MM.1S (cell line): ENCODE results near the gene CAPN11.

ENCODE experiments used
- CTCF ChIP-seq: fragments of 300-600 bp; sonication (generic); IDR thresholded peaks from 2 replicates; pipeline ENCODE4 v1.5.1; 2016; ENCODE audit warnings: antibody characterized with exemption, low read length, mixed read lengths
- EZH2 ChIP-seq: fragments of 300-600 bp; sonication (generic); optimal IDR thresholded peaks from 2 replicates; pipeline ENCODE3; 2017; ENCODE audit warnings: low read depth, mild to moderate bottlenecking, antibody characterized with exemption, low read length, mixed read lengths
- EZH2phosphoT487 ChIP-seq: fragments of 300-600 bp; sonication (generic); IDR thresholded peaks from 2 replicates; pipeline ENCODE4 v1.6.1; 2018; ENCODE audit warnings: antibody characterized with exemption, low read length

- TF ChIP-seq CTCF = no peak
- TF ChIP-seq EZH2 = no peak
- no peak for TF ChIP-seq EZH2phosphoT487
These were observed 1.5 kb upstream of the CAPN11 start for GRCh38 chr6:44157152-44157521.
